ENCODE data around the gene BDH1. TPM values are rescaled to one million over a fixed set of nuclear protein-coding genes. Genes with fewer than 3 reads are reported as not detected.
"Not testable (repeated sequence)": the region's sequence is repeated elsewhere in the genome, so short reads cannot be mapped to it uniquely, and the experiment has no call there.

BDH1 gene
- total RNA-seq, 2 donors from 2014 or later = 2.3 to 9.1 TPM

DNA sequence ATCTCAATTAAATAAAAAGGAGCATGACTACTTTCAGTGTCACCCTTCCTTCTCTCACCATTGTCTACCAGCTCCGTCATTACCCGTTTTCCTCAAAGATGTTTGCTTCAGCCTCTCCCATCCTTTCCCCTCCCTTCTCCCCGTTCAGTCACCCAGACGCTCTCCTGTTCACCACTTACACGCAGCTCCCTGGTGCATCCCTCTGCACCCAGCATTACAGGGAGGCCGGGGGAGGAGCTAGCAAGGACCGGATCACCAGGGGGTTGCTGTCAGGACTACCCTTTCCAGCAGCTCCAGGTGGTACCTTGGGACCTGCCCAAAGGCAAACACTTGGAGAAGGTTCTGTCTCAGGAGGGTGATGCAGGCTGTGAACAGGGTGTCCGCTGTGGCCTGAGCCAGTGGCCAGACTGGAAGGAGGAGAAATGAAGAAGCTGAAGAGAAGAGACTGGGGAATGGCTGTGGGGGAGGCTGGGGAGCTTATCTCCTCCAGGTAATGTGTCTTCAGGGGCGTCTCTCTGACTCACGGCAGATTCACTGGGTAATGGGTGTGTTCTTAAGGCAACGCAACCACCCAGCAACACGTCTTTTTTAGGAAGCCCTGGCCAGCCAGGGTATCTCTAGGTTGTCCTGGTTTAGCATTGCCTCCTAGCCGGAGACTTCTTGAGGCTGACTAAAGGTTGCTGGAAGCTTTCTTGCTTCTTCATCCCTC lies 21.8 kb upstream of the BDH1 start:
- Histone ChIP-seq H3K4me3 (no peak overlapping the region), H3K27ac (no peak overlapping the region), H3K27me3 (no peaks in the 10 kb centered on the region), H3K9me3 (no peaks in the 10 kb centered on the region), H3K4me1 (no peaks in the 10 kb centered on the region), H3K36me3 (replicated peaks in 1 of 2; ENCODE audit: insufficient read depth in 1 of 2, low read depth in 2 of 2) (no peaks in the 10 kb centered on the region)
- DNase-seq (no peak), ATAC-seq (no peak)
- intact Hi-C loops (cut with DNase I) = no loop called here
- TF ChIP-seq, protein P1, sequence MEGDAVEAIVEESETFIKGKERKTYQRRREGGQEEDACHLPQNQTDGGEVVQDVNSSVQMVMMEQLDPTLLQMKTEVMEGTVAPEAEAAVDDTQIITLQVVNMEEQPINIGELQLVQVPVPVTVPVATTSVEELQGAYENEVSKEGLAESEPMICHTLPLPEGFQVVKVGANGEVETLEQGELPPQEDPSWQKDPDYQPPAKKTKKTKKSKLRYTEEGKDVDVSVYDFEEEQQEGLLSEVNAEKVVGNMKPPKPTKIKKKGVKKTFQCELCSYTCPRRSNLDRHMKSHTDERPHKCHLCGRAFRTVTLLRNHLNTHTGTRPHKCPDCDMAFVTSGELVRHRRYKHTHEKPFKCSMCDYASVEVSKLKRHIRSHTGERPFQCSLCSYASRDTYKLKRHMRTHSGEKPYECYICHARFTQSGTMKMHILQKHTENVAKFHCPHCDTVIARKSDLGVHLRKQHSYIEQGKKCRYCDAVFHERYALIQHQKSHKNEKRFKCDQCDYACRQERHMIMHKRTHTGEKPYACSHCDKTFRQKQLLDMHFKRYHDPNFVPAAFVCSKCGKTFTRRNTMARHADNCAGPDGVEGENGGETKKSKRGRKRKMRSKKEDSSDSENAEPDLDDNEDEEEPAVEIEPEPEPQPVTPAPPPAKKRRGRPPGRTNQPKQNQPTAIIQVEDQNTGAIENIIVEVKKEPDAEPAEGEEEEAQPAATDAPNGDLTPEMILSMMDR (IDR thresholded peaks at IDR 0.05) = no peak
- no peak for TF ChIP-seq POLR2A (IDR thresholded peaks at IDR 0.05)
- WGBS, 2 donors = 82 to 87% methylated on average over 13 of the region's 13 CpGs

DNA sequence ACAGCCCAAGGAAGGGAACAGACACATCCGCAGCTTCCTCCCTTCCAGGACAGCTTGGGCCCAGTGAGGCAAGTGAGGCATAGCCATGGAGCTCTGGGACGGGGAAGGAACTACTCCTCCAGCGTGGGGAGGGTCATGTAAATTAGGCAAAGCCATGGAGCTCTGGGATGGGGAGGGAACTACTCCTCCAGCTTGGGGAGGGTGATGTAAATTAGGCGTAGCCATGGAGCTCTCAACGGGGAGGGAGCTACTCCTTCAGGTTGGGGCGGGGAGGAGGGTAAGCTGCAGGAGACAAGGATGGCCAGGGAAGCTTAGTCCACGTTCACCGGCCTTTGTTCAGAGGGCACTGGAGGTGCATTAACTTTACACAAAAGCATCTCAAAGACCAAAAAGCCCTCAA lies 21.1 kb upstream of the BDH1 start:
- no peak overlapping the region for H3K4me3 ChIP-seq
- ATAC-seq (no peak), DNase-seq (no peak)
- intact Hi-C loops (cut with DNase I) = no loop called here
- H3K27ac ChIP-seq = no peak overlapping the region
- no peaks in the 10 kb centered on the region for H3K4me1 ChIP-seq
- 83 to 87% methylated on average over 8 of the region's 8 CpGs for WGBS, 2 donors
- no peaks in the 10 kb centered on the region for H3K9me3 ChIP-seq
- H3K36me3 ChIP-seq (replicated peaks in 1 of 2; ENCODE audit: insufficient read depth in 1 of 2, low read depth in 2 of 2) = no peaks in the 10 kb centered on the region
- H3K27me3 ChIP-seq = no peaks in the 10 kb centered on the region
- TF ChIP-seq POLR2A (IDR thresholded peaks at IDR 0.05) = no peak
- TF ChIP-seq, protein P1 (IDR thresholded peaks at IDR 0.05) = no peak

DNA sequence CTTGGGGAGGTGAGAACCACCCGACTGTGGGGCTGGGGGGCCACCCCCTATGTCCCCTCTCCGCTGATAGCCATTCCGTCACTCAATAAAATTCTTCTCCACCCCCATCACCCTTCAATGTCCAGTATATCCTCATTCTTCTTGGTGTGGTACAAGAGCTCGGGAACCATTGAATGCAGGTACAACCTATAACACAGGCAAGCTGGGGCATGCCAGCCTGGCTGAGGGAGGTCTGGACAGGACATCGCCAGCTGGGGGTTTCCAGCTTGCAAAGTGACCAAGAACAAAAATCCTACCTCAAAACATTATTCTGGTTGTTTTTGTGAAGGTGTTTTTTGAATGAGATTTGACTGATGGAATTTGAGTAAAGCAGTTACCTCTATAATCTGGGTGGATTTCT lies 19.6 kb upstream of the BDH1 start:
- TF ChIP-seq POLR2A (IDR thresholded peaks at IDR 0.05) = no peak
- TF ChIP-seq, protein P1 (IDR thresholded peaks at IDR 0.05) = no peak
- ATAC-seq (no peak), DNase-seq (no peak)
- Histone ChIP-seq H3K4me1 (no peaks in the 10 kb centered on the region), H3K27me3 (no peaks in the 10 kb centered on the region), H3K36me3 (replicated peaks in 1 of 2; ENCODE audit: insufficient read depth in 1 of 2, low read depth in 2 of 2) (no peaks in the 10 kb centered on the region), H3K4me3 (no peak overlapping the region), H3K9me3 (no peaks in the 10 kb centered on the region), H3K27ac (no peak overlapping the region)
- intact Hi-C loops (cut with DNase I) = no loop called here
- WGBS, 2 donors = 91 to 92% methylated on average over 5 of the region's 5 CpGs

DNA sequence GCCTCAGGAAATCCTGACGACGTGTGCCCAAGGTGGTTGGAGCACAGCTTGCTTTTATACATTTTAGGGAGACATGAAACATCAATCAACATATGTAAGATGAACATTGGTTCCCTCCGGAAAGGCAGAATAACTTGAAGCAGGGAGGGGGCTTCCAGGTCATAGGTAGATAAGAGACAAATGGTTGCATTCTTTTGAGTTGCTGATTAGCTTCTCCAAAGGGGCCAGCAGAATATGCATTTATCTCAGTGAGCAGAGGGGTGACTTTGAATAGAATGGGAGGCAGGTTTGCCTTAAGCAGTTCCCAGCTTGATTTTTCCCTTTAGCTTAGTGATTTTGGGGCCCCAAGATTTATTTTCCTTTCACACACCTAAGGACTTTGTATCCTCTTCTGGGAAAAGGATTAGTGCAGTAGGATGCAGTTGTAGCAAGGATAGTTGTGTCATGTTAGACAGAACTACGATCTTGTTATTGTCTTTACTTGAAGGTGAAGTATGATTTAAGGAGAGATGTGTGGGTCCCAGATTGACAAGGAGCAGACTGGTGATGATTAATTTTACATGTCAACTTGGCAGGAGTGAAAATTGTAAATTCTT lies 18.7 kb upstream of the BDH1 start:
- H3K27ac ChIP-seq; H3K27me3 ChIP-seq; intact Hi-C loops (cut with DNase I); H3K4me1 ChIP-seq; H3K4me3 ChIP-seq; DNase-seq; ATAC-seq; H3K36me3 ChIP-seq (replicated peaks in 1 of 2; ENCODE audit: insufficient read depth in 1 of 2, low read depth in 2 of 2); H3K9me3 ChIP-seq: not testable (repeated sequence)
- whole genome bisulfite sequencing, 2 donors = 52 to 55% methylated on average over 4 of the region's 4 CpGs

DNA sequence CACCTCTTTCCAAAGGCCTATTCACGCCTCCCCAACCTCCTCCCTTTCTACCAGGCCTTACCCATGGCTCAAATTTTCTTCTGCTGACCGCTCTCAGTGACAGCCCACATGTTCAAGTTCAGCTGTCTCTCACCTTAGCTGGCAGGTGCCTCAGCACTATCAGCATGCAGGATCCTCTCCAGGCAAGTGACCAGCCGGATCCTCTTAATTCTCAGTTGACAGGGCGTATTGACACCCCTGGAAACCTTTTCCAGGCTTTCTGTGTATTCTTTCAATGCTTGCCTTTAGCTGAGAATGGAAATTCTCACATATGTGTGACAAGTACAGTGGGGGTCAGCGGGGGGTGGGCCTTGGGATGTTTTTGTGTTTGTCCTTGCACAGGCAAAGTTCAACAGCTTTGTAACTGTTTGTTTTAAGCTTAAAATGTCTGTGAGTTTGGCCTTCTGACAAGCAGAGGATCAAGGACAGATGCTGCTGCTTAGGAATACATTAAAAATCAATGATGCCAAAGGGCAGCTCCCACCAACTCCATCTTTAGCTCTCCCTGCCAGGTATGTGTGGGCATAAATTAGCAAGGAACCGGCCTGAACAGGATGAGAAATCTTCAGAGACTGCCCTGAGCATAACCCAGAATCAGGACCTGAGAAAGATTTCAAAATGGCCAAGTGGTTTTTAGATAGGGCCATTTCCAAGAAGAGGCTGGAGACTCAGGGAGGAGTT lies 17.4 kb upstream of the BDH1 start:
- TF ChIP-seq, protein P1 (IDR thresholded peaks at IDR 0.05) = no peak
- TF ChIP-seq POLR2A (IDR thresholded peaks at IDR 0.05) = no peak
- intact Hi-C loops (cut with DNase I) = no loop called here
- no peaks in the 10 kb centered on the region for H3K36me3 ChIP-seq (replicated peaks in 1 of 2; ENCODE audit: insufficient read depth in 1 of 2, low read depth in 2 of 2)
- H3K27me3 ChIP-seq = no peaks in the 10 kb centered on the region
- no peaks in the 10 kb centered on the region for H3K9me3 ChIP-seq
- no peak for DNase-seq
- ATAC-seq = no peak
- H3K4me3 ChIP-seq = no peak overlapping the region
- WGBS, 2 donors = 51 to 65% methylated on average over 6 of the region's 6 CpGs
- no peak overlapping the region for H3K27ac ChIP-seq
- no peaks in the 10 kb centered on the region for H3K4me1 ChIP-seq

DNA sequence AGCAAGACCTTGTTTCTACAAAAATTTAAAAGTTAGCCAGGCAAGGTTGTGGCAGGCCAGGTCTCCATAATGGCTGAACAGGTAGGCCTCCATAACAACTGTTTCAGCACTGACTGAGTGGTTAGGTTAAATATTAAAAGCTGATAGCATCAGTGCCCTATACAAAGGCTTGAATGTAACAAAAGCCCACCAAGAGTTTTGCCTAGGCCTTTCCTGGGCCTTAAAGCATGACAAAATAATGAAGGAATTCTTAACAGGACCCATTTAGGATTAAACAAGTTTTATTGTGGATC lies 16.1 kb upstream of the BDH1 start:
- DNase-seq; H3K27ac ChIP-seq; ATAC-seq; H3K4me1 ChIP-seq; H3K9me3 ChIP-seq; H3K4me3 ChIP-seq; H3K27me3 ChIP-seq; intact Hi-C loops (cut with DNase I); H3K36me3 ChIP-seq (replicated peaks in 1 of 2; ENCODE audit: insufficient read depth in 1 of 2, low read depth in 2 of 2): not testable (repeated sequence)

DNA sequence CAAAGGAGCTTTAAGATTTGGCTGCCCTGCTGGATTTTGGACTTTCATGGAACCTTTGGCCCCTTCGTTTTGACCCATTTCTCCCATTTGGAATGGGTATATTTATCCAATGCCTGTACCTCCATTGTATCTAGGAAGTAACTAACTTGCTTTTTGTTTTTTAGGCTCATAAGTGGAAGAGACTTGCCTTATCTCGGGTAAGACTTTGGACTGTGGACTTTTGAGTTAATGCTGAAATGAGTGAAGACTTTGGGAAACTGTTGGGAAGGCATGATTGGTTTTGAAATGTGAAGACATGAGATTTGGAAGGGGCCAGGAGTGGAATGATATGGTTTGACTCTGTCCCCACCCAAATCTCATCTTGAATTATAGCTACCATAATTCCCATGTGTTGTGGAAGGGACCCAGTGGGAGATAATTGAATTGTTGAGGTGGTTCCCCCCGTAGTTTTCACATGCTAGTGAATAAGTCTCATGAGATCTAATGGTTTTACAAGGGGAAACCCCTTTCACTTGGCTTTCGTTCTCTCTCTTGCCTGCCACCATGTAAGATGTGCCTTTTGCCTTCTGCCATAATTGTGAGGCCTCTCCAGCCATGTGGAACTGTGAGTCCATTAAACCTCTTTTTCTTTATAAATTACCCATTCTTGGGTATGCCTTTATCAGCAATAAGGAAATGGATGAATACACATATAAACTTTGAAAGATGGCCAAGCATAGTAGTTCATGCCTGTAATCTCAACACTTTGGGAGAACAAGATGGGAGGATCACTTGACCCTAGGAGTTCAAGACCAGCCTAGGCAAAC lies 15.5 kb upstream of the BDH1 start:
- 85 to 87% methylated on average over 4 of the region's 4 CpGs for whole genome bisulfite sequencing, 2 donors
- H3K4me3 ChIP-seq; H3K27ac ChIP-seq; intact Hi-C loops (cut with DNase I); DNase-seq; H3K27me3 ChIP-seq; H3K9me3 ChIP-seq; H3K4me1 ChIP-seq; H3K36me3 ChIP-seq (replicated peaks in 1 of 2; ENCODE audit: insufficient read depth in 1 of 2, low read depth in 2 of 2); ATAC-seq: not testable (repeated sequence)
